SK-N-SH (cell line): ENCODE measurements around the gene SCO2. TPM values are rescaled to one million over a fixed set of nuclear protein-coding genes. Genes with fewer than 3 reads are reported as not detected.

Source experiments
- CTCF ChIA-PET: fragments of 300-600, 350-600 bp; formaldehyde crosslinking; extraction: SDS; loops from one replicate; lab custom pipeline; 2021; lab: Yijun Ruan, JAX
- POLR2A ChIA-PET: fragments of 350-600 bp; sonication (Branson Sonifier 250); formaldehyde crosslinking; extraction: SDS; loops from one replicate; lab custom pipeline; 2020; ENCODE audit warnings: antibody characterized with exemption, inconsistent platforms; lab: Yijun Ruan, JAX
- DNase-seq: peaks from one replicate; pipeline ENCODE4 v3.0.0; 2012
- H2AFZ ChIP-seq: fragments of 200-600 bp; sonication (generic); 2 replicates; pipeline ENCODE4 v1.8.1; 2016; ENCODE audit warnings: antibody characterized with exemption, mild to moderate bottlenecking, low read depth
- H3F3A ChIP-seq: fragments of 200-600 bp; sonication (generic); replicated peaks from 2 replicates; pipeline ENCODE3; 2016; ENCODE audit warnings: antibody characterized with exemption, mild to moderate bottlenecking; ENCODE audit not compliant: insufficient read depth
- H3K27ac ChIP-seq, 2 experiments: fragments of 200-500 bp in 1 of 2; fragments of 200-600 bp in 1 of 2; sonication (Bioruptor generic) in 1 of 2; sonication (generic), shearing (Covaris generic) in 1 of 2; 2 replicates each; pipeline versions ENCODE4 v1.5.1 to v1.6.1; 2014 to 2016; ENCODE audit warnings: low read depth in 2 of 2, inconsistent platforms in 1 of 2, low read length in 1 of 2, mild to moderate bottlenecking in 1 of 2, mixed read lengths in 1 of 2
- H3K27me3 ChIP-seq: fragments of 200-600 bp; sonication (generic), shearing (Covaris generic); 2 replicates; pipeline ENCODE4 v1.6.1; 2016; ENCODE audit warnings: mixed run types; ENCODE audit not compliant: insufficient read depth
- H3K36me3 ChIP-seq, 2 experiments: fragments of 200-500 bp in 1 of 2; fragments of 200-600 bp in 1 of 2; sonication (Bioruptor generic) in 1 of 2; sonication (generic) in 1 of 2; replicated peaks in 1 of 2; 2 replicates each; pipeline versions ENCODE3 to v1.5.1; 2014 to 2016; ENCODE audit warnings: low read length in 1 of 2, mild to moderate bottlenecking in 1 of 2; ENCODE audit not compliant: insufficient read depth in 2 of 2, control insufficient read depth in 1 of 2
- H3K4me1 ChIP-seq, 2 experiments: fragments of 200-500 bp in 1 of 2; fragments of 200-600 bp in 1 of 2; sonication (Bioruptor generic) in 1 of 2; sonication (generic), shearing (Covaris generic) in 1 of 2; 2 replicates each; pipeline versions ENCODE4 v1.5.1 to v1.6.1; 2014 to 2016; ENCODE audit warnings: low read depth in 1 of 2, low read length in 1 of 2, mixed run types in 1 of 2; ENCODE audit not compliant: insufficient read depth in 2 of 2, control insufficient read depth in 1 of 2
- H3K4me2 ChIP-seq: fragments of 200-600 bp; sonication (generic), shearing (Covaris generic); 2 replicates; pipeline ENCODE4 v1.6.1; 2017; ENCODE audit warnings: mixed run types
- H3K4me3 ChIP-seq, 2 experiments: fragments of 200-500 bp in 1 of 2; fragments of 200-600 bp in 1 of 2; sonication (Bioruptor generic) in 1 of 2; sonication (generic), shearing (Covaris generic) in 1 of 2; 2 replicates each; pipeline versions ENCODE4 v1.5.1 to v1.8.1; 2014 to 2016; ENCODE audit warnings: low read depth in 2 of 2, inconsistent platforms in 1 of 2, low read length in 1 of 2, mild to moderate bottlenecking in 1 of 2, mixed read lengths in 1 of 2, moderate library complexity in 1 of 2
- H3K79me2 ChIP-seq: fragments of 200-600 bp; sonication (generic); 2 replicates; pipeline ENCODE4 v1.8.1; 2017; ENCODE audit warnings: mild to moderate bottlenecking; ENCODE audit not compliant: insufficient read depth
- H3K9ac ChIP-seq: fragments of 200-600 bp; sonication (generic); 2 replicates; pipeline ENCODE4 v1.6.1; 2017; ENCODE audit warnings: mixed run types
- H3K9me2 ChIP-seq: fragments of 200-600 bp; sonication (generic); 2 replicates; pipeline ENCODE4 v1.6.1; 2017; ENCODE audit warnings: mixed run types
- H3K9me3 ChIP-seq: fragments of 200-600 bp; sonication (generic); 2 replicates; pipeline ENCODE4 v1.6.1; 2017; ENCODE audit warnings: mixed run types, mild to moderate bottlenecking, moderate library complexity
- H4K20me1 ChIP-seq: fragments of 200-600 bp; sonication (generic); 2 replicates; pipeline ENCODE4 v1.6.1; 2017; ENCODE audit warnings: mild to moderate bottlenecking, mixed run types; ENCODE audit not compliant: insufficient read depth
- ELF1 ChIP-seq: IDR thresholded peaks from 2 replicates; pipeline ENCODE4 v1.4.0; 2012
- EZH2phosphoT487 ChIP-seq: fragments of 200-600 bp; sonication (generic); IDR thresholded peaks from 2 replicates; pipeline ENCODE4 v1.6.1; 2017; ENCODE audit warnings: low read depth, mixed run types, mild to moderate bottlenecking, antibody characterized with exemption, moderate library complexity, borderline replicate concordance
- FOXJ3 ChIP-seq: sonication (generic); formaldehyde crosslinking; IDR thresholded peaks from 2 replicates; pipeline ENCODE4 v1.5.1; 2020; ENCODE audit warnings: mild to moderate bottlenecking, missing genetic modification reagents
- FOXM1 ChIP-seq: IDR thresholded peaks from 2 replicates; pipeline ENCODE4 v1.4.0; 2012; ENCODE audit warnings: low read depth, mild to moderate bottlenecking
- GABPA ChIP-seq: IDR thresholded peaks from 2 replicates; pipeline ENCODE4 v1.4.0; 2012; ENCODE audit warnings: low read depth, mild to moderate bottlenecking
- GATA2 ChIP-seq: sonication (generic); formaldehyde crosslinking; IDR thresholded peaks from 2 replicates; pipeline ENCODE4 v1.5.0; 2020; ENCODE audit warnings: mild to moderate bottlenecking, missing genetic modification reagents
- NFIC ChIP-seq: IDR thresholded peaks from 2 replicates; pipeline ENCODE4 v1.4.0; 2012; ENCODE audit warnings: borderline replicate concordance
- RFX5 ChIP-seq: IDR thresholded peaks from 2 replicates; pipeline ENCODE4 v1.6.1; 2012; ENCODE audit warnings: mild to moderate bottlenecking, improper control_type of control experiment, low read length
- RXRA ChIP-seq: IDR thresholded peaks from 2 replicates; pipeline ENCODE4 v1.4.0; 2012; ENCODE audit warnings: low read depth, mild to moderate bottlenecking, borderline replicate concordance
- SIN3A ChIP-seq: IDR thresholded peaks from 2 replicates; pipeline ENCODE4 v1.6.1; 2012; ENCODE audit warnings: low read depth, mild to moderate bottlenecking, low read length, moderate library complexity, borderline replicate concordance
- SMC3 ChIP-seq: IDR thresholded peaks from 2 replicates; pipeline ENCODE4 v1.6.1; 2012; ENCODE audit warnings: low read depth, low read length, improper control_type of control experiment
- WGBS: methylation state at CpG from one replicate; pipeline ENCODE4 v1.1.6; 2017; ENCODE audit warnings: low lambda C conversion rate; 5-methylcytosine and 5-hydroxymethylcytosine counted together
- polyA plus RNA-seq, 3 experiments: library from polyadenylated mRNA; depleted of rRNA; stranded (reverse); fragments of >200 nt; gene quantifications; 2 replicates each; pipeline ENCODE4 v1.2.3, GENCODE V29; 2012
- TF ChIP-seq, protein P1 (sequence below): IDR thresholded peaks from 2 replicates; pipeline ENCODE4 v1.4.0; 2012; ENCODE audit warnings: low read depth, borderline replicate concordance
- TF ChIP-seq, protein P2 (sequence below): IDR thresholded peaks from 2 replicates; pipeline ENCODE4 v1.4.0; 2012; ENCODE audit warnings: low read depth
- TF ChIP-seq, protein P3 (sequence below): IDR thresholded peaks from 2 replicates; pipeline ENCODE4 v1.6.1; 2012; ENCODE audit warnings: mild to moderate bottlenecking, low read depth, low read length, moderate library complexity

Gene SCO2
- polyA plus RNA-seq, 1 of the 3 experiments (the other 2 are of a cell fraction) = 4.0 TPM

- CTCF ChIA-PET = interaction anchor here (0.6 to 2.4 kb wide), 8 partner anchors 10 to 37 kb away, joined by 3 to 13 read pairs (median 3); partner anchors contain the start of genes LMF2 and SYCE3
- peaks cover 7 to 34% of the 10 kb centered on the region in 2 experiments; a peak in 2 of 4 replicates for H3K4me1 ChIP-seq
These were observed 2.7 kb upstream of the SCO2 start for GRCh38 chr22:50527921-50528681.

More at GRCh38 chr22:50527921-50528681, 2.7 kb upstream of the SCO2 start:
- H3K79me2 ChIP-seq = peaks cover 15% of the 10 kb centered on the region
- H3K9me3 ChIP-seq = no peaks in the 10 kb centered on the region
- H3K27me3 ChIP-seq = no peaks in the 10 kb centered on the region
- POLR2A ChIA-PET = interaction anchor here (0.6 to 0.7 kb wide), 2 partner anchors 72 to 177 kb away, joined by 3 to 4 read pairs; no protein-coding TSS in a partner anchor
- H3F3A ChIP-seq = peaks cover 19% of the 10 kb centered on the region
- H3K9me2 ChIP-seq = no peaks in the 10 kb centered on the region
- WGBS = 94% methylated on average over 13 of the region's 18 CpGs
- no peak overlapping the region; a peak in 1 of 4 replicates for H3K27ac ChIP-seq
- no peak overlapping the region for H3K4me2 ChIP-seq
- no peak overlapping the region for H2AFZ ChIP-seq
- TF ChIP-seq GATA2 (CRISPR knock-in tag) (no peak), EZH2phosphoT487 (no peak), FOXM1 (no peak), SIN3A (no peak), NFIC (no peak), FOXJ3 (no peak), ELF1 (no peak), GABPA (no peak), RFX5 (no peak), SMC3 (no peak), RXRA (no peak)
- TF ChIP-seq, protein P1, sequence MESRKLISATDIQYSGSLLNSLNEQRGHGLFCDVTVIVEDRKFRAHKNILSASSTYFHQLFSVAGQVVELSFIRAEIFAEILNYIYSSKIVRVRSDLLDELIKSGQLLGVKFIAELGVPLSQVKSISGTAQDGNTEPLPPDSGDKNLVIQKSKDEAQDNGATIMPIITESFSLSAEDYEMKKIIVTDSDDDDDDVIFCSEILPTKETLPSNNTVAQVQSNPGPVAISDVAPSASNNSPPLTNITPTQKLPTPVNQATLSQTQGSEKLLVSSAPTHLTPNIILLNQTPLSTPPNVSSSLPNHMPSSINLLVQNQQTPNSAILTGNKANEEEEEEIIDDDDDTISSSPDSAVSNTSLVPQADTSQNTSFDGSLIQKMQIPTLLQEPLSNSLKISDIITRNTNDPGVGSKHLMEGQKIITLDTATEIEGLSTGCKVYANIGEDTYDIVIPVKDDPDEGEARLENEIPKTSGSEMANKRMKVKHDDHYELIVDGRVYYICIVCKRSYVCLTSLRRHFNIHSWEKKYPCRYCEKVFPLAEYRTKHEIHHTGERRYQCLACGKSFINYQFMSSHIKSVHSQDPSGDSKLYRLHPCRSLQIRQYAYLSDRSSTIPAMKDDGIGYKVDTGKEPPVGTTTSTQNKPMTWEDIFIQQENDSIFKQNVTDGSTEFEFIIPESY = no peak
- TF ChIP-seq, protein P2, sequence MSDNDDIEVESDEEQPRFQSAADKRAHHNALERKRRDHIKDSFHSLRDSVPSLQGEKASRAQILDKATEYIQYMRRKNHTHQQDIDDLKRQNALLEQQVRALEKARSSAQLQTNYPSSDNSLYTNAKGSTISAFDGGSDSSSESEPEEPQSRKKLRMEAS = no peak
- TF ChIP-seq, protein P3, sequence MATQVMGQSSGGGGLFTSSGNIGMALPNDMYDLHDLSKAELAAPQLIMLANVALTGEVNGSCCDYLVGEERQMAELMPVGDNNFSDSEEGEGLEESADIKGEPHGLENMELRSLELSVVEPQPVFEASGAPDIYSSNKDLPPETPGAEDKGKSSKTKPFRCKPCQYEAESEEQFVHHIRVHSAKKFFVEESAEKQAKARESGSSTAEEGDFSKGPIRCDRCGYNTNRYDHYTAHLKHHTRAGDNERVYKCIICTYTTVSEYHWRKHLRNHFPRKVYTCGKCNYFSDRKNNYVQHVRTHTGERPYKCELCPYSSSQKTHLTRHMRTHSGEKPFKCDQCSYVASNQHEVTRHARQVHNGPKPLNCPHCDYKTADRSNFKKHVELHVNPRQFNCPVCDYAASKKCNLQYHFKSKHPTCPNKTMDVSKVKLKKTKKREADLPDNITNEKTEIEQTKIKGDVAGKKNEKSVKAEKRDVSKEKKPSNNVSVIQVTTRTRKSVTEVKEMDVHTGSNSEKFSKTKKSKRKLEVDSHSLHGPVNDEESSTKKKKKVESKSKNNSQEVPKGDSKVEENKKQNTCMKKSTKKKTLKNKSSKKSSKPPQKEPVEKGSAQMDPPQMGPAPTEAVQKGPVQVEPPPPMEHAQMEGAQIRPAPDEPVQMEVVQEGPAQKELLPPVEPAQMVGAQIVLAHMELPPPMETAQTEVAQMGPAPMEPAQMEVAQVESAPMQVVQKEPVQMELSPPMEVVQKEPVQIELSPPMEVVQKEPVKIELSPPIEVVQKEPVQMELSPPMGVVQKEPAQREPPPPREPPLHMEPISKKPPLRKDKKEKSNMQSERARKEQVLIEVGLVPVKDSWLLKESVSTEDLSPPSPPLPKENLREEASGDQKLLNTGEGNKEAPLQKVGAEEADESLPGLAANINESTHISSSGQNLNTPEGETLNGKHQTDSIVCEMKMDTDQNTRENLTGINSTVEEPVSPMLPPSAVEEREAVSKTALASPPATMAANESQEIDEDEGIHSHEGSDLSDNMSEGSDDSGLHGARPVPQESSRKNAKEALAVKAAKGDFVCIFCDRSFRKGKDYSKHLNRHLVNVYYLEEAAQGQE = no peak
- TF ChIP-seq, all 33 proteins: peak for 0
- DNase-seq = no peak
- H3K4me3 ChIP-seq = no peak overlapping the region
- peaks cover 0 to 9% of the 10 kb centered on the region in 2 experiments for H3K36me3 ChIP-seq
- no peak overlapping the region for H3K9ac ChIP-seq
- peaks cover 8% of the 10 kb centered on the region; the same call in 1 of the 2 replicates for H4K20me1 ChIP-seq
